UCSD-AML1 (cell line): ENCODE results near the gene HSP90AA1.
"Not testable (repeated sequence)": the region's sequence is repeated elsewhere in the genome, so short reads cannot be mapped to it uniquely, and the experiment has no call there.

ENCODE experiments used
- DNase-seq: peaks from one replicate; lab custom pipeline; 2025; ENCODE audit not compliant: unreplicated experiment; lab: John Stamatoyannopoulos, UW

The HSP90AA1 gene

DNA sequence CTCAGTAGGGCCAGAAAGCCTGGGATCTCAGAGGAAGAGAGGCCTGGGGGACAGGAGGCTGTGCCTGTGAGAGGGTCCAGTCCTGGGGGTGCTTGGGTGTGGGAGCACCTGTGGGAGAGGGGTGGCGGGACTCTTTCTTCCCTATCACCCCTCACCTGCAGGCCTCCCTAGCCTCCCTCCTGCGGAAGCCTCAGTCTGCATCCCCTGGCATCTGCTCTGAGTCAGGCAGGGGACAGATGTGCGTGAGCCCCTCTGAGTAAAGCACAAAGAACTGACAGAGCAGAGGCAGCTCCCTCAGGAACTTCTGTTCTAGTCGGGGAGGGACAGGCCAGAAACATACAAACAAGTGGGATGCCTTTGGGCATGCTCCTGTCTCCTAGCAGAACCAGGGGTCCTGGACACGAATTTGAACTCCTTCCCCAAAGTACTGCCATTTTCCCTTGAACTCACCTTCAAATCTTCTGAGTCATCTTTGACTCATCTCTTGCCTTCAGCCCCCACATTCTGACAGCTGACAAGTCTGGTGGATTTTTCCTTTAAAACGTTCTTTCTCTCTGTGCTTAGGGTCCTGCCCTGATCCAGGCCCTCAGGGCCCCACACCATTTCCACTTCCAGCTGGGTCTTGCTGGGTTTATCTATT lies 8.5 kb upstream of the HSP90AA1 start:
- no peak for DNase-seq

DNA sequence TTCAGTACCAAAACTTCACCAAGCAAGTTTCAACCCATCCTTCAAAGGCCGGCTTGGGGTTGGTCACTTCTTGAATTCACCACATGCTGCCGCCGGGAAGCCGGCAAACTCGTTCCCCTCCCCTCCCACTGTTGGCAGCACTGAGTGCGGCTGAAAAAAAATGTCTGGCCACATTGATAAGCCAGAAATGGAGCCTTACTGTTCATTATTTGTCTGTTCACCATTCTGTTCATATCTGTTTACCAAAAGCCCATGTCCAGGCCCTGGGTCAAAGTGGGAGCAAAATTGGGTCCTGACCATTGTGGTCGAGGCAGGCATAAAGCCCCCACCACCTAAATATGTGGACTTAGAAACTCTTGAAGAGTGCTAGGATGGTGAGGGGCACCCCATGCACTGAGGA lies 7.3 kb upstream of the HSP90AA1 start:
- DNase-seq, result no peak

DNA sequence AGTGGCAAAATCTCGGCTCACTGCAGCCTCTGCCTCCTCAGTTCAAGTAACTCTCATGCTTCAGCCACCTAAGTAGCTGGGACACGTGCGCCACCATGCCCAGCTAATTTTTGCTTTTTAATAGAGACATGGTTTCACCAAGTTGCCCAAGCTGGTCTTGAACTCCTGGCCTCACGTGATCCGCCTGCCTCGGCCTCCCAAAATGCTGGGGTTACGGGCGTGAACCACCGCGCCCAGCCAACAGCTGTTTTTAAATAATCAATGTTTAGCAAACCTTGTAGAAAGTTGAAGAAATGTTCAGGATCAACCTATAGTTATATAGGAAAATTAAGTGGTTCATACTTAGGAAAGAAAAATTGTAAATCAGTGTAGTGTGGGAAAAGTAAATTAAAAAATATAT lies 6.0 kb upstream of the HSP90AA1 start:
- DNase-seq, result no peak

DNA sequence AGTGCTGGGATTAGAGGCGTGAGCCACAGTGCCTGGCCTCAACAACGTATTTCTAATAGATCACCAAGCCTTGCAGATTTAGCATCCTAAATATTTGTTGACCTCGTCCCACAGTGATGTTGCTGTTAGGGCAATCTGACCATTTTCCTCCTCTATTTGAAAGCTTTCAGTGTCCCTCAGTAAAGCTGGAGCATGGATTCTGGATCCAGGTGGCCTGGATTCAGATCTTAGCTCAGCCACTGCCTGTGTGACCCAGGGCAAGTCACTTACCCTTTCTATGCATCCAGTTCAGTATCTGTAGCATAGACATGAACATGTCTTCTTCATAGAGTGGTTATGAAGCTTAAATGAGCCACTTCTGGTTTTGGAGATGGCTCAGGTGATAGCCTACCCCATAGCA lies 3.9 kb upstream of the HSP90AA1 start:
- DNase-seq, result no peak

DNA sequence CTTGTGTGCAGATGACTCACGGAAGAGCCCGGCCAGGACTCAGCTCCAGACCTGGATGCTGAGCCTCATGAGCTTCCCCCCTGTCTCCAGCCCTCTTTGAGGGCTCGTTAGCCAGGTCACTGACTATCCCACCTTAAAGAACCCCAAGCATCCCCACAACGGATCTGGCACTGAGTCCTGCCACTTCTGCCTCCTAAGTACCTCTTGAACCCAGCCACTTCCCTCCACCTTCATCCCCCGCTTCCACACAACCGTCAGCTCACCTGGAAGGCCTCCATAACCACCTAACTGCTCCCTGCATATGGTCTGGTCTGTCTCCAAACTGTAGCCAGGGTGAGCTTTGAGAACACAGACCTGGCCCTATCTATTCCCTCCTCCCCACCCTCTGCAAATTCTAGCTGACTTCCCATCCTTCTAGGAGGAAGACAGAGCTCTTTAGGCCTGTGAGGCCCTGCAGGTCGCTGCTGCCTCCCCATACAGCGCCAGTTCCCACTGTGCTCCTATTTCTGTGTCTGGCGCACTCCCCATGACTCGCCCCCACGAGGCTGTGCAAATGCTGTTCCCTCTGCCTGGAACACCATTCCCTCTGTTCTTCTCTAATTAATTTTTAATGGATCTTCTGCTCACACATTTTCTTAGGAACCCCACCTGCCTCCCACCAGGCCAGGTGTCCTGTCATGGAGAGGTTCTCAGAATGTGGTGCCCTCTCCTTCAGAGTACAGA lies 2.9 kb upstream of the HSP90AA1 start:
- DNase-seq, result no peak

- DNase-seq, result peak; percentile 90
These were observed 1.4 kb upstream of the HSP90AA1 start for GRCh38 chr14:102088012-102088792.

- no peak for DNase-seq
These were observed 843 bp upstream of the HSP90AA1 start for GRCh38 chr14:102087762-102088011.

DNA sequence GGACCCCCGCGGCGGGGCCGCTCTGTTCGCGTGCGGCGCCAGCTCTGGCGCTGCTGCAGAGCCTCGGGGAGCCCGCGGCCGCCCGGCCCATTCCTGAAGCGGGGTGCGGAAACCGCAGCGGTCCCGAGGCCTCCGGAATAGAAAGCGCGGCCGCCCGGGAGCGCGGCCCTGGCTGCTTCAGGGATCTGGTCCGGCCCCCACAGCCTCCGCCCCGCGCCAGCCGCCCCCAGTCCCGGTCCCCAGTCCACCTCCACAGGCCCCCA lies 204 bp downstream of the HSP90AA1 start:
- no peak for DNase-seq

GRCh38 chr14:102085948-102086708 lies 716 bp downstream of the HSP90AA1 start:
- DNase-seq, result peak; percentile 54

DNA sequence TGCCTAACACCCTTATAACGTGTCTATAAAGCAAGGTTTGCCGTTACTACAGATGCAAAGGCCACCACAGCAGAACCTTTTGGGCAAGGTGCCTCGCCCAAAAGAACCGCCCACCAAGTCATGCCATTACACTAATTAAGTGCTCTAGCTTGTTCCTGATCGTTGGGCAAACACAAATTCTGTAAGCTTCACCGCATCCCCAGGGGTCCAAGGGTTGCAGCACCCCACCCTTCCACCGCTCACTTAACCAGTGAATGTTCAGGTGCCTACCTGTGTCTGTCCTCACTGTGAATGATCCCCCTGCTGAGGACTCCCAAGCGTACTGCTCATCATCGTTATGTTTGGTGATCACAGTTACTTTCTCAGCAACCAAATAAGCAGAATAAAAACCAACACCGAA lies 1.4 kb downstream of the HSP90AA1 start:
- no peak for DNase-seq

GRCh38 chr14:102084931-102085330 lies 1.9 kb downstream of the HSP90AA1 start:
- DNase-seq, result no peak

DNA sequence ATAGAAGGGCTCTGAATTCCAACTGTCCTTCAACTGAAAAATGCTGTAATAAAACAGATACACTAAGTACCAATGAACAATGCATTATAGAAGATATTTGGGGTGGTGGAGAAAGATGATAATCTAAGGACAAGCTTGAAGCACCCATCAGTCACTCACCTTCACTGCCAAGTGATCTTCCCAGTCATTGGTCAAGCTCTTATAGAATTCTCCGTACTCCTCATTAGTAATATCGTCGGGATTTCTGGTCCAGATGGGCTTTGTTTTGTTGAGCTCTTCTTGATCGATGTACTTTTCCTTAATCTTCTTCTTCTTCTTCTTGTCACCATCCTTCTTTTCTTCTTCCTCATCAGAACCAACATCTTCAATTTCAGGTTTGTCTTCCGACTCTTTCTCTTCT lies 2.3 kb downstream of the HSP90AA1 start:
- DNase-seq, result not testable (repeated sequence)

DNA sequence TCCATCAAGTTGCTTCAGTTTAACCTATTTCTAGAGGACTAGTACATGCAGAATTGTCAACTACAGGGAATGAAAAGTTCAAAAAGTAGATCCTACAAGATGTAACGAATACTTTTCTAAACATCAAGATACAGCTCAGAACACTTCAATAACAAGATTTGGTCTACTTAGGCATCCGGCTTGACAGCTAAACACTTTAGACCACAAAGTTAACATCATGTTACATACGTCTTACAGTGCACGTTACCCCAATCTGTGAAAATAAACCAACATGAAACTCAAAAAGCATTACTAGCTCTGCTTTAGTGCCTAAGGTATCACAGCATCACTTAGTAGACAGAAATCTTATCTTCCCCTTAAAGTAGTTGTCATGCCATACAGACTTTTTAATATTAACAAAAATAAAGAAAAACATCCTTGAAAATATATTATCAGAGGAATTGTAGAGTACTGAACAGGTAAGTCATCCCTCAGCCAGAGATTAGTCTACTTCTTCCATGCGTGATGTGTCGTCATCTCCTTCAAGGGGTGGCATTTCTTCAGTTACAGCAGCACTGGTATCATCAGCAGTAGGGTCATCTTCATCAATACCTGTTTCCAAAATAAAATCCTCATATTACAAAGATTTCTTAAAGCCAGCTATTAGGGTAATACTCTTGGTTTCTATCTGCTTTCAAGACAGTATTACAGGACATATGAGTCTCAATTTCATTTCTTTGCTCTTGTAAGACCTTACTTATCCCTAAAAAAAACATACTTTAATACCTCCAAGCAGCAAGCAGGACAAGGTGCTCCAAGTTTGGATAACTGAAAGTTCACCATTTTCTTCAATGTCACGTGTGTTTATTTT lies 5.4 kb downstream of the HSP90AA1 start:
- DNase-seq, result no peak

DNA sequence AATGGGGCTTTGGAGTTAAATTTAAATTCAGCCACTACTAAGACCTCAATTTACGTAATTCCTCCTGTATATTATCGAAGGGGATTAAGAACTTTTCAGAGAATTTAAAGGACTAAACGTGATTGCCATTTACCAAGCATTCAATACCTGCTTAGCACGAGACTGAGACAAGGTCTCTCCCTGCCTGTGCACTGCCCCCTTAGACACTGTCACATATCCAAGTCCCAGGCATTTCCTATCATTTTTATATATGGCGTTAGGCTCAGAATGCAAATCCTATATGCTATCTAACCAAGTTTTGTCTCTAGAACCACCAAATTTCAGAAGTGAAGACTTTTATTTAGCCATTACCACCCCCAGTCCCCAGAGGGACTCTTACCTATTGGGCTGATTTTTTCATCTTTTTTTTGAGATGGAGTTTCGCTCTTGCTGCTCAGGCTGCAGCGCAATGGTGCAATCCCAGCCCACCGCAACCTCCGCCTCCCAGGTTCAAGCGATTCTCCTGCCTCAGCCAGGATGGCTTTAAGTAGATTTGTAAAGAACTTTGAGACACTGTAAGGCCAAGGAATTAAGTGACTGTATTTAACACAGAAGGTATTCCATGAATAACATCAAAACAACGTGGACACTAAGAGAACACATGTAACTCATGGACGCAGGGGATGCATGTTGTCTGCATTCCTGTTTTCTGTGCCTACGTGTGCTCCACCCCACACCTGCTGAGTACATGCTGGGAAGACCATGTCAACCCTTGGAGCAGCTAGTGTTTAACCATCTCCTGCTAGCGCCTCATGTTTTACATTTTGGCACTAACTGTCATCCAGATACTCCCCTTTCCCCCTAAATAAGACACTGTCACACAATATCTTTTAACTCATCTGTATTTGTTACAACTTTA lies 6.4 kb downstream of the HSP90AA1 start:
- DNase-seq, result no peak

DNA sequence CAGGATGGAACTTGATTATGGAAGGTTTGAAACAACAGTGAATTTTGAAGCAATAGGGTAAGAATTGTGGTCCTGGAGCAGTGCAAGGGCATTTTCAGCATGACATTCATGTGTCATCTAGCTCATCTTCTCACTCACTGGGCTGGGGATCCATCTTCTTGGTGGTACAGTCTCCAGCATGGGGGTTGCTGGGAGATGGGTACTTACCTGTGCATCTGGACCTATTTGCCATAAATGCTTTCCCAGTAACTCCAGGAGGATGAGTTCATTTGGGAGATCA lies 7.2 kb downstream of the HSP90AA1 start:
- no peak for DNase-seq

GRCh38 chr14:102078831-102079699 lies 7.8 kb downstream of the HSP90AA1 start:
- DNase-seq, result no peak

DNA sequence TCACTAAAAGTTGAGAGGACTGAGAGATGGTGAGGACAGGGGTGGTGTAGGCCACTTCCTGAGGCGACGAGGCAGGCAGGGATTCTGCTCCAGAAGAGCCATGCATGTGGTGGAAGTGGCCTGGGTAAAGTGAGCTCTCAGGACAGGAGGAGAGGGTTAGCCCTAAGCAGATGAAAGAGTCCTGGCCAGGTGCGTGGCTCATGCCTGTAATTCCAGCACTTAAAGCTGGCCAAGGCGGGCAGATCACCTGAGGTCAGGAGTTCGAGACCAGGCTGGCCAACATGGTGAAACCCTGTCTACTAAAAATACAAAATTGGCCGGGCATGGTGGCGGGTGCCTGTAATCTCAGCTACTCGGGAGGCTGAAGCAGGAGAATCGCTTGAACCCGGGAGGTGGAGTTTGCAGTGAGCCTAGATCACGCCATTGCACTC lies 8.5 kb downstream of the HSP90AA1 start:
- DNase-seq, result not testable (repeated sequence)

DNA sequence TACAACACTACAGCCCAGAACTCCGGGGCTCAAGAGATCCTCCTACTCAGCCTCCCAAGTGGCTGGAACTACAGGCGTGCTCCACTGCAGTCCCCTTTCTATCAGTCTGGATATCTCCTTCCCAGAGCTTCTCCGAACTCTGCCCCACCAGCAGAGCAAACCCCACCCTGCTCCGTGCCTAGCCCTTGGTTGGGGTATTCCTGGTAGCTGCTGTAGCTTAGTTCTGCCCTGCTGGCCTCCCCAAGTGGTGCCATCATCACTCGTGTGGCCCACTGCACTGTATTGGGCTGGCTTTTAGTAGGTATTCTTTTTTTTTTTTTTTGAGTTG lies 9.5 kb downstream of the HSP90AA1 start:
- no peak for DNase-seq

DNA sequence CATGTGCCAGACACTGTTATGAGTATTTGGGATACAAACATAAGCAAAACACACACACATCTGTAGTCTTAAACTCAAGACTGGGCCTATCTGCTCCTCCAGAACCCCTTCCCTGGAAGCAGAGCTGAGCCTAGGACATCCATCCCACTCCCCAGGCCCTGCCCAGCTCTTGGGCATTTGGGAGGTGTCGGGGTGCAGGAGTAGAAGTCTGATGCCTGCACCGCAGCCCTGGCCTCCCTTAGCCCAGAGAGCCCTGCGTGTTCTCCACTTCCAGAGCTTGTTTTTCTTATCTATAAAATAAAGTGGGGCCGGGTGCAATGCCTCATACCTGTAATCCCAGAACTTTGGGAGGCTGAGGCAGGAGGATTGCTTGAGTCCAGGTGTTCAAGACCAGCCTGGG lies 11.7 kb downstream of the HSP90AA1 start:
- no peak for DNase-seq
